B cell (primary cell): Measurements from ENCODE around the gene INCA1. TPM values are rescaled to one million over a fixed set of nuclear protein-coding genes. Genes with fewer than 3 reads are reported as not detected.

Experiments
- ATAC-seq: fragments of 200-7000 bp; cut with Tn5 transposase; one replicate; pipeline ENCODE4 v1.10.0; 2021; ENCODE audit warnings: low read depth, mild to moderate bottlenecking, moderate number of reproducible peaks, moderate library complexity
- CTCF ChIA-PET: fragments of 350-600 bp; sonication (Branson Sonifier 250); formaldehyde crosslinking; loops from one replicate; lab custom pipeline; 2021; ENCODE audit warnings: antibody characterized with exemption, inconsistent platforms; lab: Charles Lee
- POLR2A ChIA-PET: fragments of 350-600 bp; sonication (Branson Sonifier 250); formaldehyde crosslinking; loops from one replicate; lab custom pipeline; 2021; ENCODE audit warnings: antibody characterized with exemption; lab: Charles Lee
- DNase-seq: peaks from one replicate; pipeline ENCODE4 v3.0.0; 2013
- H2AFZ ChIP-seq: 2 replicates; pipeline ENCODE4 v1.6.1; 2012; ENCODE audit warnings: mild to moderate bottlenecking, low read depth, low read length; ENCODE audit not compliant: insufficient read depth, poor library complexity, severe bottlenecking
- H3K27ac ChIP-seq, 2 donors: 1 replicate in 1 of 2; 2 replicates in 1 of 2; pipeline ENCODE4 v1.5.1; 2012 to 2013; ENCODE audit warnings: low read length in 2 of 2, mild to moderate bottlenecking in 2 of 2, moderate library complexity in 1 of 2
- H3K27me3 ChIP-seq, 4 experiments: fragments of 200-600 bp in 1 of 4; sonication (generic) in 1 of 4; replicated peaks in 1 of 4; 1 replicate in 2 of 4; 2 replicates in 2 of 4; pipeline versions ENCODE4 v1.6.1 to v1.7.0; 2013 to 2016; ENCODE audit warnings: low read length in 3 of 4, mild to moderate bottlenecking in 2 of 4, mixed read lengths in 1 of 4, moderate library complexity in 1 of 4; ENCODE audit not compliant: insufficient read depth in 4 of 4, control insufficient read depth in 3 of 4; ENCODE audit errors: control extremely low read depth in 1 of 4
- H3K36me3 ChIP-seq, 2 experiments: replicated peaks in 1 of 2; 1 replicate in 1 of 2; 2 replicates in 1 of 2; pipeline versions ENCODE4 v1.6.1 to v1.7.1; 2013; ENCODE audit warnings: low read length in 1 of 2; ENCODE audit not compliant: insufficient read depth in 2 of 2, control insufficient read depth in 1 of 2; ENCODE audit errors: control extremely low read depth in 1 of 2, extremely low read depth in 1 of 2
- H3K4me1 ChIP-seq, 2 donors: fragments of 200-600 bp in 1 of 2; sonication (generic) in 1 of 2; 1 replicate in 1 of 2; 2 replicates in 1 of 2; pipeline versions ENCODE4 v1.5.1 to v1.6.1; 2013 to 2017; ENCODE audit warnings: low read length in 2 of 2; ENCODE audit not compliant: control insufficient read depth in 2 of 2, insufficient read depth in 2 of 2
- H3K4me2 ChIP-seq: replicated peaks from 2 replicates; pipeline ENCODE3; 2012; ENCODE audit warnings: mild to moderate bottlenecking, low read depth, low read length; ENCODE audit not compliant: poor library complexity, severe bottlenecking
- H3K4me3 ChIP-seq, 5 experiments: fragments of 200-600 bp in 1 of 5; sonication (generic) in 1 of 5; 1 replicate in 3 of 5; 2 replicates in 2 of 5; pipeline versions ENCODE4 v1.5.1 to v1.7.0; 2011 to 2016; ENCODE audit warnings: low read length in 4 of 5, mild to moderate bottlenecking in 4 of 5, low read depth in 2 of 5, control low read depth in 1 of 5, moderate library complexity in 1 of 5; ENCODE audit not compliant: insufficient read depth in 1 of 5; ENCODE audit errors: control extremely low read depth in 1 of 5, extremely low read depth in 1 of 5
- H3K79me2 ChIP-seq: fragments of 200-600 bp; sonication (generic); one replicate; pipeline ENCODE4 v1.6.0; 2016; ENCODE audit warnings: low read length; ENCODE audit not compliant: control insufficient read depth, insufficient read depth
- H3K9ac ChIP-seq: fragments of 200-600 bp; sonication (generic); 2 replicates; pipeline ENCODE4 v1.6.1; 2017; ENCODE audit warnings: mild to moderate bottlenecking, low read length, moderate library complexity
- H3K9me3 ChIP-seq, 3 donors: one replicate each; pipeline versions ENCODE4 v1.6.1 to v1.7.1; 2013; ENCODE audit warnings: low read length in 2 of 3; ENCODE audit not compliant: control insufficient read depth in 2 of 3, insufficient read depth in 1 of 3; ENCODE audit errors: control extremely low read depth in 1 of 3
- H4K20me1 ChIP-seq: 2 replicates; pipeline ENCODE4 v1.6.0; 2012; ENCODE audit warnings: mild to moderate bottlenecking, low read length; ENCODE audit not compliant: insufficient read depth, control insufficient read depth, poor library complexity, severe bottlenecking
- H3K27ac Mint-ChIP-seq: one replicate; pipeline ENCODE4 v1.8.0; 2021; ENCODE audit warnings: mixed read lengths
- H3K27me3 Mint-ChIP-seq: one replicate; pipeline ENCODE4 v1.8.0; 2021; ENCODE audit warnings: mixed read lengths
- H3K4me1 Mint-ChIP-seq: one replicate; pipeline ENCODE4 v1.8.0; 2021; ENCODE audit warnings: mixed read lengths
- H3K4me3 Mint-ChIP-seq: one replicate; pipeline ENCODE4 v1.8.0; 2021; ENCODE audit warnings: mixed read lengths
- H3K9me3 Mint-ChIP-seq: one replicate; pipeline ENCODE4 v1.8.0; 2022; ENCODE audit warnings: mixed read lengths; ENCODE audit not compliant: insufficient read depth
- CTCF ChIP-seq: fragments of 200-600 bp; IDR thresholded peaks from one replicate; pipeline ENCODE4 v1.8.0; 2022; ENCODE audit warnings: antibody characterized with exemption, mild to moderate bottlenecking
- EZH2 ChIP-seq: IDR thresholded peaks from 2 replicates; pipeline ENCODE4 v1.6.1; 2012; ENCODE audit warnings: borderline replicate concordance, low read depth, mild to moderate bottlenecking, moderate library complexity, low read length; ENCODE audit not compliant: insufficient read depth, poor library complexity, severe bottlenecking
- WGBS: methylation state at CpG from one replicate; pipeline ENCODE4 v1.1.5; 2013; ENCODE audit warnings: missing lambda C conversion rate; ENCODE audit not compliant: insufficient coverage; 5-methylcytosine and 5-hydroxymethylcytosine counted together
- intact Hi-C: fragments of 100-400 bp; cut with micrococcal nuclease; formaldehyde crosslinking; loops from one replicate; pipeline ENCODE4 v1.10.0; 2022
- polyA plus RNA-seq: library from polyadenylated mRNA; depleted of rRNA; stranded (reverse); fragments of >200 nt; gene quantifications from 2 replicates; pipeline ENCODE4 v1.2.3, GENCODE V29; 2012
- total RNA-seq, 2 donors: library from RNA; stranded (reverse); fragments of 120-200 nt in 1 of 2; gene quantifications; 1 replicate in 1 of 2; 2 replicates in 1 of 2; pipeline versions ENCODE4 v1.2.3 to v1.2.4, GENCODE V29; 2013 to 2022

INCA1 gene
- total and polyA plus RNA-seq, 2 donors (not counting 1 experiment from before 2014, with no cell fraction given) = 0.30 to 0.60 TPM

GRCh38 chr17:4956493-4957061 lies 40.7 kb downstream of the INCA1 start:
- Histone ChIP-seq H3K79me2 (no peaks in the 10 kb centered on the region), H3K9me3 (no peaks in the 10 kb centered on the region), H3K27me3 (no peaks in the 10 kb centered on the region), H3K27ac (no peak overlapping the region), H3K4me2 (no peak overlapping the region), H3K36me3 (peaks cover 0 to 21% of the 10 kb centered on the region in 2 experiments), H3K4me1 (no peaks in the 10 kb centered on the region), H2AFZ (no peak overlapping the region), H3K9ac (no peak overlapping the region), H3K4me3 (no peak overlapping the region), H4K20me1 (no peaks in the 10 kb centered on the region)
- TF ChIP-seq EZH2 = no peak
- TF ChIP-seq CTCF = no peak
- Mint-ChIP-seq H3K27me3 (no peaks in the 10 kb centered on the region), H3K4me3 (no peak overlapping the region), H3K9me3 (no peaks in the 10 kb centered on the region), H3K4me1 (no peaks in the 10 kb centered on the region), H3K27ac (no peak overlapping the region)
- ChIA-PET CTCF (interaction anchor here (1.8 to 2.9 kb wide), 4 partner anchors 11 to 54 kb away, joined by 5 to 13 read pairs (median 6); partner anchors contain the start of genes CHRNE and SPAG7), POLR2A (interaction anchor here (0.6 to 1.8 kb wide), 3 partner anchors 9 to 47 kb away, joined by 3 to 5 read pairs (median 3); no protein-coding TSS in a partner anchor)
- intact Hi-C loops = no loop called here
- ATAC-seq = no peak
- 100% methylated on average over 6 of the region's 10 CpGs for WGBS
- DNase-seq = no peak

GRCh38 chr17:4955091-4955490 lies 42.2 kb downstream of the INCA1 start:
- CTCF ChIA-PET = interaction anchor here (0.5 to 2.1 kb wide), 4 partner anchors 9 to 50 kb away, joined by 3 to 8 read pairs (median 4); partner anchors contain the start of genes RNF167 and SLC25A11
- no peak for DNase-seq
- H3K9ac ChIP-seq = no peak overlapping the region
- H3K27ac ChIP-seq = no peak overlapping the region
- peaks cover 0 to 12% of the 10 kb centered on the region in 2 experiments for H3K36me3 ChIP-seq
- no peaks in the 10 kb centered on the region for H3K27me3 Mint-ChIP-seq
- H3K4me1 Mint-ChIP-seq = peaks cover 12% of the 10 kb centered on the region
- H3K9me3 ChIP-seq = no peaks in the 10 kb centered on the region
- H3K27me3 ChIP-seq = no peaks in the 10 kb centered on the region
- H2AFZ ChIP-seq = no peak overlapping the region
- H3K79me2 ChIP-seq = peaks cover 7% of the 10 kb centered on the region
- 98% methylated on average over 8 of the region's 8 CpGs for WGBS
- H3K4me3 ChIP-seq = no peak overlapping the region
- H3K9me3 Mint-ChIP-seq = no peaks in the 10 kb centered on the region
- TF ChIP-seq CTCF (no peak), EZH2 (no peak)
- no peaks in the 10 kb centered on the region for H4K20me1 ChIP-seq
- POLR2A ChIA-PET = interaction anchor here (0.7 kb wide), 2 partner anchors 134 to 1392 kb away, joined by 3 to 5 read pairs; no protein-coding TSS in a partner anchor
- H3K27ac Mint-ChIP-seq = no peak overlapping the region
- no peak overlapping the region for H3K4me3 Mint-ChIP-seq
- no peak overlapping the region for H3K4me2 ChIP-seq
- H3K4me1 ChIP-seq = peaks cover 7 to 11% of the 10 kb centered on the region in 2 donors
- no peak for ATAC-seq
- intact Hi-C loops = no loop called here
